SIG-M5 (cell line): Measurements from ENCODE around the gene NDEL1.
"Not testable (repeated sequence)": the region's sequence is repeated elsewhere in the genome, so short reads cannot be mapped to it uniquely, and the experiment has no call there.

Source experiments
- DNase-seq: peaks from one replicate; lab custom pipeline; 2025; lab: John Stamatoyannopoulos, UW

NDEL1 gene, protein sequence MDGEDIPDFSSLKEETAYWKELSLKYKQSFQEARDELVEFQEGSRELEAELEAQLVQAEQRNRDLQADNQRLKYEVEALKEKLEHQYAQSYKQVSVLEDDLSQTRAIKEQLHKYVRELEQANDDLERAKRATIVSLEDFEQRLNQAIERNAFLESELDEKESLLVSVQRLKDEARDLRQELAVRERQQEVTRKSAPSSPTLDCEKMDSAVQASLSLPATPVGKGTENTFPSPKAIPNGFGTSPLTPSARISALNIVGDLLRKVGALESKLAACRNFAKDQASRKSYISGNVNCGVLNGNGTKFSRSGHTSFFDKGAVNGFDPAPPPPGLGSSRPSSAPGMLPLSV

DNA sequence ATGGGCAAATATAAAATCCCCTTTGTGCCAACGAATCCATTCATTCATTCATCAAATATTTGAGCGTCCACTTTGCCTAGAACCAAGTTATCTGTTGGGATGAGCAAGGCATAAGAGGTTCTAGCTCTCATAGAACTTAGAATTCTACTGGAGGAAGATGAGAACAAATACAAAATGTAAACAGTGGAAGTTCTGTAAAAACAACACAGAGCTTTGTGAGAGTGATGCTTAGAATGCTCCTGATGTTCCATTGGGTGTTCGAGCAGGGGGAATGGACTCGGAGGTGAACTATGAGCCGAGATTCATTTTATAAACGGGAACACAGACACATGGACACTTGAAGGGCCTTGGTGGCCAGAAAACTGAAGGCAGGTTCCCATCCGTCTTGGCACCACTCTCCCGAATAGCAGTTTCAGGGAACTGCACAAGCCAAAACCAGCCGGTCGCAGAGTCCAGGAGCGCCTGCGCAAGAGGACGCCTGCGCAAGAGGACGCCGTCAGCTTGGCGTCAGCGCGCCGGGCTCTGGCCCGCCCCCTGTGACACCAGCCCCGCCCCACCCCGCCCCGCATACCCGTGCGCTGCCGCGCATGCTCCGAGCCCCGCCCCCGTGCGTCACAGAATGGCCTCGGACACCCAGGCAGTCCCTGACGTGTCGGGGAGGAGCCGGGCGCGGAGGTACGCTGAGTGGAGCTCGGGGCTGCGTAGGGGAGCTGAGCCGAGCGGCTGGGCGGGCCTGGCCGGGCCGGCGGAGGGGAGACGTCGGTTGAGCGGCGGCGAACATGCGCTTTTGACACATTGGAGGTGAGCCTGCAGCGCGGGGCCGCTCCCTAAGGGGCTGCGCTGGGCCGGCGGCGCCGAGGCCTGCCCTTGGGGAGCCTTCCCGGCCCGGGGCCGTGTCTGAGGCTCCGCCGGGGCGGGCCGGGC lies at the start of gene NDEL1:
TSS of gene NDEL1 (plus strand) at position 640 of the 924 bp plus-strand sequence. CDS start 8,388 bp downstream, outside the sequence.
- peak; percentile 55 for DNase-seq

DNA sequence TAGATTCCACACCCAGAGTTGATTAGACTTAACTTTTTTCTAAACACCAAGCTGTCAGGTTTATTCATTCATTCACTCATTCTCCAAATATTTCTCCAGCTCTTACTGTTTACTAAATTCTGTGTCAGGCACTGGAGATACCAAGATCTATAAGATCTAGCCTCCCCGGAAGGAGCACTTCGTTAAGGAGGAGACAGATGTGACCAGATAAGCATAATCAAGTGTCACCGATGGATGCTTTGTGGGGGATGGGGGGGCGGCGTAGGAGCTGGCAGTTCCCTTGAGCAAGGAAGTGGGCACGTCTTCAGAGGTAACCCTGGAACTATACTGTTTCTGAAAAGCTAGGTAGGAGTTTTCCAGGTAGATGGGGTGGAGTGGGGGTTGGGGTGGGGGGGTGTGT lies 48.8 kb upstream of the NDEL1 start:
- no peak for DNase-seq

DNA sequence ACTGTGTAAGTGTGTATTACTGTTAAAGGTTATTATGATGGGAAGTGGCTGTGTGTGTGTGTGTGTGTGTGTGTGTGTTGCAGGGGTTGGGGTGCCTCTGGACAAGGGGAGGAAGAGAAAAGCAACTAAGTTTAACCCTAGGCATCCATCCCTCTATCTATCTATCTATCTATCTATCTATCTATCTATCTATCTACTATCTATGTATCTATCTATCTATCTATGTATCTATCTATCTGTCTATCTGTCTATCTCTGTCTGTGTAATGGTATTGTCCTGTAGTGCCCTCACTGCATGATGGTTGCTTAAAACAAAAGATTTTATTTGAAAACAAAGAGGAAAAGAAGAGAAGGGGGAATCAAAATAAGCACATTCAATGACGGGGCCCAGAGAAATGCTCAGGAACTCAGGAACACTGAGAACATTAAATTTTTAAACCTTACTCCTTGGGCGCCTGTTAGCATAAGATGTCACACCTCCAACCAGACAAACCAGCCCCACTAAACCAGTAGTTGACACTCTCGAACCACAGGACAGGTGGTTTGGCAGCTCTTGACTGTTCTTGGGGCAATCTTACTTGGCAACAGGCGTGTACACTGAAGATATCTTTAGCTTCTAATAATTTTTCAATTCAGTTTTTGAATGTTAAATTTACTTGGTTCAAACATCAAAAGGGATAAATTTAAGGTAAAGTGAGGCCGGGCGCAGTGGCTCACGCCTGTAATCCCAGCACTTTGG lies 47.6 kb upstream of the NDEL1 start:
- no peak for DNase-seq

DNA sequence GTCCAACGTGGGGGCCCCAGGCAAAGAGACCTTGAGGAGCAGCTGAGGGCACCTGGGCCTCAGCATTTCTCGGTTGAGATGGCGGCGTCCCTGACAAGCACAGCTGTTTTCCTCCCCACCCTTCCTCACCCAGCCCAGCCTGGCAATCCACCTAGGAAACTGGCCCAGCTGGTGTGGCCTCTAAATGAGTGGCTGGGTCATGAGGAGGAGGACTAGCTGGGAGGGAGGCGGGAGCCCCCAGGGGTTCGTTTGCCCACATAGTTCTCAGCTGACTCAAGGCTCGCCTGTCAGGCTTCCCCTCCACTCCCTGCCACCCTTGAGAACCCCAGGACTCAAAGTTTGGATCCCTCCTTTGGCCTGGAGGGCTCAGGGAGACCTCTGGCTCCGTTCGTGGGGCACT lies 44.0 kb upstream of the NDEL1 start:
- DNase-seq = no peak

DNA sequence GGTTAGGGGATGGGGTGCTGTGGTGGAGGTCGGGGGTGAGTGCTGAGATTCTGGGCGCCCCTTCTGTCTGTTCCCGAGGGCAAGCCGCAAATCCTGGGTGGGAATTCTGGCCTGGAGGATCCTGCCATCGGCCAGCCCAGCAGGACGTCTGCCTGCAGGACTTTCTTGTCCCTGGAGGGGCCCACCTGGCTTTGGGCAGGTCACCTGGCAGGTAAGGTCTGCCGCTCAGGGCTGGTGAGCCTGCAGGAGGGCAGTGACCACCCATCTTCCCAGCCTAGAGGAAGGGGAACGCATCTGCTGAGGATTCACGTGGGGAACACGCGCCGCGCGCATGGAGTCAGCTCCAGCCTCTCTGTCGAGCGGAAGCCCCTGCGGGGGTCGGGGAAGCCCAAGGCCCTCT lies 43.4 kb upstream of the NDEL1 start:
- DNase-seq = no peak

DNA sequence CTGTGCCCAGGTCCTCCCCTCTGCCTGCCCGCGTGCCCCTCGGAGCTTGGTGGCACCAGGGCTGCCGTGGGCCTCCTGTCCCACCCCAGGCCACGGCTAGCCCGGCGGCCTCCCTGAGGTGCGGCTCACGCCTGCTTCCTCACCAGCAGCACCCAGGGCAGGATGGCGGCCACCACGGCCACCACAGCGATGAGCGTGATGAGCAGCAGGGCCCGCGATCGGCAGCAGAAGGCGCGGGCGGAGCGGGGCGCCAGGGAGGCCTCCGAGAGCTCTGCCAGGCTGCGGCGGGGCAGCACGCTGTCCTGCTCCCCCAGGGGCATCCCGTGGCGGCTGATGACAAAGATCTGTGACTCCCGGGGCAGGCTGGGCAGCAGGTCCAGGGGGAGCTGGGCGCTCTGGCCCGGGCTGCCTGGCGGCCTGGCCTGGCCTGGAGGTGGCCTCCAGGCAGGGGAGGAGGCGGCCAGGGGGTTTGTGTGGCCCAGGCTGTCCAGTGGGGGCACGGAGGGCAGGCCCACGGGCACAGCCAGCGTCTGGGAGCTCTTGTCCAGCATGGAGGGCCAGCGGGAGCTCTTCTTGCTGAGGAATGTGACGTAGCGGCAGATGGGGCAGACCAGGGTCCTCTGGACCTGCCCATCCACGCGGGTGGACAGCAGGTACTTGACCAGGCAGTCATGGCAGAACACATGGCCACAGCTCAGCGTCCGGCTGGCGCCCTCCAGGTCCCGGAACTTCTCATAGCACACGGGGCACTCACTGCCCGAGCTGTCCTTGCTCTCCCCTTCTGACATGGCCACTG lies 42.8 kb upstream of the NDEL1 start:
- no peak for DNase-seq

DNA sequence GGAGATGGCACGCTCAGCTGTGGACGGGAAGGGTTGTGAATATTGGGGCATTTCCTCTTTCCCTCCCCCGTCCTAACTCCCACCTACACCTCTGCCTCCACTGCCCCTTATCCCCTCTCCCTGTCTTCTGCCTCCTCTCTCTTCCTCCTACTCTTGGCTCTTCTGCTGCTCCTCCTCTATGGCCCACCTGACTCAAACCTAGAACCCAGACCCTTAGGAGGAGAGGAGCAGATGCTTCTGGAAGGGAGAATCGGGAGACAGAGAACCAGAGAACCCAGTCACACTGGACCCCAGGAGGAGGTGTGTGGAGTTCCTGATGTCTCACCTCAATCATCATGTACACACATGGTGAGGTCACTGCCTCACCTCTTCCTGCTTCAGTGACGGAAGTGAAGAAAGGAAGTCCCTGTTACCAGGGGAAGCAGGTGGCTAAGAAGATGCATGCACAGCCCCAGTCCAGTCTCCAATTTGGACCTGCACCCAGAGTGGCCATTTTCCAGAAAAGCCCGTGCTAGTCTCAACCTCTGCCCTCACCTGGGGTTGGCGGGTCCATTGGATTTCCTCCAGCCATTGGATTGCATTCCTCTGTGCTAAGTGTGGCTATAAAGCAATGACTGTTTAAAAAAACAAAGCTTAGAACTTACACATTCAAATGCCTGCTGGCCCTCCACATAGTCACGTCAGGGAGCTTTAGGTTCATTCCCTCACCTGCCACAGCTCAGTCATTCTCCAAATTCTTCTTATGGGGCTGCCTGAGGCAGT lies 42.0 kb upstream of the NDEL1 start:
- DNase-seq = no peak

DNA sequence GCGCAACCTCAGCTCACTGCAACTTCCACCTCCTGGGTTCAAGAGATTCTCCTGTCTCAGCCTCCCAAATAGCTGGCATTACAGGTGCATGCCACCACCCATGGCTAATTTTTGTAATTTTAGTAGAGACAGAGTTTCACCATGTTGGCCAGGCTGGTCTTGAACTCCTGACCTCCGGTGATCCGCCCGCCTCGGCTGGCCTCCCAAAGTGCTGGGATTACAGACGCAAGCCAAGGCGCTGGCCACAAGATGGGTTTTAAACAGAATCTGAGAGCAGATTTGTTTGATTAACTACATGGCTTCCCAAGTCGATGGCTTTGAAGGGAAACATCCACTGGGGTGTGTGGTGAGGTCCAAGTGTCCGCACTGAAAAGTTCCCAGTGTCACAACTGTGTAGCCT lies 41.2 kb upstream of the NDEL1 start:
- DNase-seq = not testable (repeated sequence)

DNA sequence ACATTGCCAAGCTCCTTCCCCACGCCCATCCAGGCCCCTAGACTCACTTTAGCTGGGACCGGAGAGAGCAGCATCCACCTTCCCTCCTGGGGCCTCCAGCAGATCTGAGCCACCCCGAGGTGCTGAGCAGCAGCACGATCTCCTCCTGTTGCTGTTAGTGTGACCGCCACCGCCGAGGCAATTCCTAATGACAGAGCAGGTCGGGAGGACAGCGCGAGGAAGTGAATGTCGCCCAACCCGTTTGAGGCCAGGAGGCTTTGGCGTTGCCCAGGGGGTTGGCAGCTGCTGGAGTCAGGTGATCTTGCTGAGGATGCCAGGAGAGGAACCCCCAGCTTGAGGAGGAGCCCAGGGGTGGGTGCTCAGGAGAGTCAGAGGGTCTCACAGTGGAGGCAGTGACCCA lies 38.0 kb upstream of the NDEL1 start, which contains the start of gene RNF222:
TSS of gene RNF222 (minus strand) at position 192 of the 400 bp plus-strand sequence. CDS start 4,366 bp downstream, outside the sequence.
- no peak for DNase-seq

DNA sequence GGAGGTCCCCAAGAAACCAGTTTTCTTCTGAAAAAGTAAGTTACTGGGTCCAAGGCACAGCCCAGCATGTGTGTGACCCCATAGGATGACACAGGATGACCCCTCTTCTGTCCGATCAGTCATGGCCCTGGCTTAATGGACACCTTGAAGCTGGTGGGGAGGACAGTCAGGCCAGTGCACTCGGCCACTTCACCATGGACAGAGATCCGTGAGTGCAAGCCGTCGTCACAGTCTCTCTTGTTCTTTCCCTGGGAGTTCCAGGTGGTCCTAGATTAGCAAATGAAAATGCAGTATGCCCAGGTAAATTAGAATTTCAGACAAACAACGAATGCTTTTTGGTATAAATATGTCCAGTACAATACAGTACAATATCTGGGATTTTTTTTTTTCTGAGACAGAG lies 36.7 kb upstream of the NDEL1 start:
- DNase-seq = no peak

DNA sequence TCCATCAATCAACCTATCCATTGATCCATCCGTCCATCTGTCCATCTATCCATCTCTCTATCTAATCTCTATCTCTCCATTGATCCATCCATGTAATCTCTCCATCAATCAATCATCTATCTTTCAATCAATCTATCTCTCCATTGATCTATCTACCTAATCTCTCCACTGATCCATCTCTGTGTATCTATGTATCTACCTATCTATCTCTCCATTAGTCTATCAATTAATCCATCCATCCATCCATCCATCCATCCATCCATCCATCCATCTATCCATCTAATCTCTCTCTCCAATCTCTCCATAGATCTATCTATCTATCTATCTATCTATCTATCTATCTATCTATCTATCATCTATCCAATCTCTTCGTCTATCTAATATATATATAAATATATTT lies 34.6 kb upstream of the NDEL1 start:
- no peak for DNase-seq

DNA sequence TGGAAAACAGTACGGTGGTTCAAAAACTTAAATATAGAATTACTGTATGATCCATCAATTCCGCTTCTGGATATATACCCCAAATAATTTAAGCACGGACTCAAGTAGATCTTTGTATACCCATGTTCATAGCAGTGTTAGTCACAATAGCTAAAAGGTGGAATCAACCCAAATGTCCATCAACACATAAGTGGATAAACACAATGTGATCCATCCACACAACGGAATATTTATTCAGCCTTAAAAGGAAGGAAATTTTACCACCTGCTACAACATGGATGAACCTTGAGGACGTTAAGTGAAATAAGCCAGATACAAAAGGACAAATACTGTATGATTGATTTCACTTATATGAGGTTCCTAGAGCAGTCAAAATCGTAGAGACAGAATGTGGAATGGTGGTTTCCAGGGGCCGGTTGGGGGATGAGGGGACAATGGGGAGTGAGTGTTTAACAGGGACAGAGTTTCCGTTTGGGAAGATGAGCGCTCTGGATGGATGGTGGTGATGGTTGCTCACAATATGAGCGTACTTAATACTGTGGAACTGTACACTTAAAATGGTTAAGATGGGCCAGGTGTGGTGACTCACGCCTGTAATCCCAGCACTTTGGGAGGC lies 32.7 kb upstream of the NDEL1 start:
- no peak for DNase-seq

DNA sequence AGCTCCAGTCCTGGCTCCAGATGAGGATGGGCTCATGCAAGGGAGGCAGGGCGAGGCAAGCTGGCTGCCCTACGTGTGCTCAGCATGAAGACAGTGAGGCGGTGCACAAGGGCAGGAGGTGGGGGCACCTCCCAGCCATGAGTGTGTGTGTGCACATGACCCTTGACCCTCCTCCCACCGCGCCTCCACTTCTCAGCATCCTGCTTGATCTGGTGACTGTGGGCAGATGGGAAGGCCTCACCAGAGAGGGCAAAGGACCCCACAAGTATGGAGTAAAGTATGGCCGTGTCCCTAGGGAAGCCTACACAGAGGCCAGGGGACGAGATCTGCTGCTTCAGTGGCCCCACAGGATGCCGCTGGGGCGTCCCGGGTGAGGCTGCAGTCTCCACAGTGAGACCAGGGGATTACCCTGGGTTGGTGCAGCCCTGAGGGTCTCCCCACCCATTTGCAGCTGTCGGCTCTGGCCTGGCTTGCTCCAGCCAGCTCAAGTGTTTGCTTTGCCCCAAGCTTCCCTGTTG lies 30.1 kb upstream of the NDEL1 start:
- DNase-seq = no peak

DNA sequence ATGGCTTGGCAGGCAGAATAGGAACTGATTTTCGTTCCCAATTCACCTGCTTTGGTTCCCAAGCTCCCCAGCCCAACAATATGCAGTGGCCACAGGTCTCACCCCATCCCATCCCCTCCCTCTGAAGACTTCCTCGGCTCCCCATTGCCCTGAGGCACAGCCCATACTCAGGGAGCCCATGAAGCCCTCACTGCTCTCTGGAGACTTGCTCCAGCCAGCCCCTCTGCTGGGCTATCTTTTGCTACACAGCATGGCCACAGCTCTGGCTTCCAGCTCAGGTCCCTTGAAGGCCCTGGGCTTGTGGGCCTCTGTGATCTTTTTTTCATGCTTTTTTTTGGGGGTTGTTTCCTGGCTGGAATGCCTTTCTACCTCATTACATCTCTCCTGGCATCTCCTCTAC lies 29.5 kb upstream of the NDEL1 start:
- no peak for DNase-seq

DNA sequence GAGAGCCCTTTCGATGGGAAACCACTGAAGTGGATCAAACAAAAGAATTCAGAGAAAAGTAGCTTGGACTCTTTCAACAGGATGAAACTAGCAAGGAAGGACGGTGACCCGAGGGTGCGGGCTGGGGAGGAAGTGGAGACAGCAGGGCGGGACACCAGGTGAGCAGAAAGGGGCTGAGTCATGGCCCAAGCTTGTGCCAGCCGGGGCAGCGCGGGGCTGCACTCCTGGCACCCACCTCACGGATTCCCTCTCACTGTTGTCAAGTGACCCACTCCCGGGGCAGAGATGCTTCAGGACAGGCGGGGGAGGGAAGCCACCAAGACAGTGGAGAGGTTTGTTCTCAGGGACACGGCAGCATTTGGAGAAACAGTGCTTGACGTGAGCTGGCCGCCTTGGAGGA lies 27.3 kb upstream of the NDEL1 start:
- no peak for DNase-seq

DNA sequence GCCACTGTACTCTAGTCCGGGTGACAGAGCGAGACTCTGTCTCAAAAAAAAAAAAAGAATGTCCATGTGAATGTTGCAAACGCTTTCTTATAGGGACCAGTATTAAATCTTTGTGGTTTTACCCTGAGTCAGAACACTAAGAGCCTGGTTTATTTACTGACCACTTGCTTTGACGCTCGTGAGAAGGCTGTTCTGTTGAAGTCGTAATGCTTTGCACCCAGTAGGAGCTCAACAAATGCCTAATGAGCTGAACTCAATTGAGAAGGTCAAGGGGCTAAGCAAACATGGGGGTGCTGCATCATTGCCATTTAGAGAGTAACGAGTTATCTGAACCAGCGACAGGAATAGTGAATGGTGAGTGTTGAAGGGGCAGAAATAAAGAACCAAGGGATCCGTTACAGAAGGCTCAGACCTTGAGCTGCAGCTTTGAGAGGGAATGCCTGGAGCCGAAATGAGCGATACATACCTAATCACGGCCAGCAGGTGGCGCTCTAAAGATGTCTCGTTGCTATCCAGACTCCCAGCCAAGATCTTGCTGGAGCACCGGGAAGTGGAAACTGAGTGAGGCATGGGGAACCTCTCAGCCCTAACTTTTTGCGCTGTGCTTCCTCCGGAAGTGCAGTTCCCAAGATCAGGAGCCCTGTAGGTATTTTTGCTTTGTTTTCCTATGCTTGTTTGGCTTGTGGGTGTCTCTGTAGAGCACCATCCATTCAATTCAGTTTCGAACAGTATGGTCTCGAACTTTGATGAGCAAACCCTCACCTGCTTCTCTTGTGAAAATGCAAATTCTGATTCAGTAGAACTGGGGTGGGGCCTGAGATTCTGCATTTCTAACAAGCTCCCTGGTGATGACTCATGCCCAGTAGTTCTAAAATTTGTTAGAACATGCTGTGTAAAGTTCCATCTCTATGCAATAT lies 25.5 kb upstream of the NDEL1 start:
- no peak for DNase-seq

DNA sequence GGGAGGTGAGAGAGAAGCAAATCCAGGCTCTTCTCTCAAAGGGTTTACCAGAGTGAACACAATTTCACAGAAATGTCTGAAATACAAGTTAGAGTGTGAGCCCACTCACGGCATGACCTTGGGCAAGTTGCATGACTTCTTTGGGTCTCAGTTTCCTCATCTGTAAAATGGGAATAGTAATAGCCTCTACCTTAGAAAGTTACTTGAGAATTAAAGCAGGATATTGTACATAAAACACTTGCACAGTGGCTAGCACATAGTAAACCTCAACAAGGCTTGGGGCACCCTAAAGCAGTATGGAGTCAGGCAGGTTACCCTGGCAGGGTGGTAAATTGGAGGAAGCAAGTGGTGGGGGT lies 24.8 kb upstream of the NDEL1 start:
- DNase-seq = no peak

DNA sequence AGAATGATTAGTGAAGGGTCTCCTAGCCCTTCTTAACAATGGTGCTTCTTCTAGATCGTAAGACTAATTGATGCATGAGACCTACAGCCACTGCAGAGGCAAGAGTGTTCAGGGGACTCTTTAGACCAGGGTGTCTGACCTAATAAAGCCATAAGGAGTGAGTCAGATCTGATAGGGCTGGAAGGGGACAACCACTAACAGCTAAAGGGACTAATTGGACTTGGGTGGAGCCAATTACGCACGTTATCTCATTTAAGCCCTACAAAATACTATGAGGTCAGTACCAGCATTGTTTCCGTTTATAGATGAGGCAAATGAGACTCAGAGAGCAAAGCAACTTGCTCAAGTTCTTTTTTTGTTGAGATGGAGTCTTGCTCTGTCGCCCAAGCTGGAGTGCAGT lies 23.6 kb upstream of the NDEL1 start:
- no peak for DNase-seq

DNA sequence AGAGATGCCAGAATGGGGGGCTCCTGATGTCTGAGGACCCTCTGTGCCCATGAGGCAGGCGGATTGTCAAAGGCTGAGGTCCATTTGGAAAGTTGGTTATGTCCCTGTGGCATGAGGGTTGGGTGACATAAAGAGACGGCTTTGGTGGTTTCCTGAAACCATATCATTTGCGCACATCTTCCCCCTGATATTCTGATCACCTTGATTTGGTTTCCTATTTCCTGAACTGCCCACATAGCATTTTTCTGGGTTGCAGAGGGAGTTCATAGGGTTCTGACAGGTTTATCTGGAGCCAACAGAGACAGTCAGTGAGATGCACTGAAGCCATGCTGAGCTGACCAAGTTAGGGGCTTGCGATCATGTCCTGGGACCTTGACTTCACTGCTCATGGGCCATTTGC lies 22.4 kb upstream of the NDEL1 start:
- no peak for DNase-seq
